GM23338 (cell line): ENCODE results near the gene LRRC4.

Source experiments
- CREB1 ChIP-seq: fragments of 250-450 bp; sonication (Bioruptor Pico); IDR thresholded peaks from 2 replicates; pipeline ENCODE4 v1.5.0; 2020; ENCODE audit warnings: low read depth, mild to moderate bottlenecking, moderate library complexity
- ETS1 ChIP-seq: IDR thresholded peaks from 2 replicates; pipeline ENCODE4 v1.6.1; 2016; ENCODE audit warnings: antibody characterized with exemption
- EZH2 ChIP-seq: fragments of 200-600 bp; sonication (generic); IDR thresholded peaks from one replicate; pipeline ENCODE4 v1.8.0; 2017; ENCODE audit warnings: antibody characterized with exemption, mild to moderate bottlenecking, low read depth; ENCODE audit not compliant: unreplicated experiment
- POLR2AphosphoS5 ChIP-seq: IDR thresholded peaks from 2 replicates; pipeline ENCODE4 v1.6.1; 2016; ENCODE audit warnings: antibody characterized with exemption, low read depth
- ZNF114 ChIP-seq: fragments of 250-450 bp; sonication (Bioruptor Pico); IDR thresholded peaks from 2 replicates; pipeline ENCODE4 v1.5.0; 2020; ENCODE audit warnings: mild to moderate bottlenecking, moderate library complexity
- TF ChIP-seq, protein P1 (sequence below), 2 experiments: fragments of 200-600 bp in 1 of 2; sonication (generic) in 1 of 2; conservative IDR thresholded peaks; 2 replicates each; pipeline versions ENCODE4 v1.5.1 to v1.6.1; 2016 to 2017; ENCODE audit warnings: antibody characterized with exemption in 2 of 2, low read depth in 2 of 2, mild to moderate bottlenecking in 2 of 2, moderate library complexity in 1 of 2

DNA sequence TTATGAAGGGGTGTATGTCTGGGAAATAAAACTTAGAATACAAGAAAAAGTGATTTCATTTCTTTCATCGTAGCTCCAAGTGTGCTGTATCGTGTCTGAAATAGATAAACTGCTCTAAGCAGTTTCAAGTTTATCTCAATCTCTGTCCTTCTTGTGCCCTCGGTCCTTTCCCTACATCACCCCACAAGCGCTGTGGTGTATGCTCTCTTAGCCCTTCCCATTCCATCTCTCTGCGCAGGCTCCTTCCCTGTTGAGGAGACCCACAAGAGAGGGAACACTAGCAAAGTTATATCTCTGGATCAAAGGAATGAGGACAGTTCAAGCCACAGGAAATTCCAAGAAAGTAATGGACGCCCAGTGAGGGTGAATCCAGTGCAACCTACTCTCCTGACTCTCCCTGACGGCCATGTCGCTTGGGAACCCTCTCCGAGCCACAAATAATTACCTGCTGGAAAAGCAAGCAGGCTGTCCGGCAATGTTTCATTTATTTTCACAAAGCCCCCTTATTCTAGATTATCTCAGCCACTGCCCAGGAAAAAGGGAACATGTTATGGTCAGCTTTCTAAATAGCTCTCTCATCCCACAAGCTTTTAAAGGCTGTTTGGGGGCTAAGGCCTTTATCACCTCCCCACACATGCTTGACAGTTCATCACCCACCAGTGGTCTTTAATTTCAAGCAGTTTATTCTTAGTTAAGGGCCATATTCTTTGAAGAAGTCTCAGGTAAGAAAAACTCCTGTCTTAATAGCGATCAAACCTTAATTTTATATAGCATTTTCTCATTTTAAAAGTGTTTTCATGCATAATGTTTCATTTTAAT is 34.8 kb downstream of the LRRC4 start:
- TF ChIP-seq, protein P1, sequence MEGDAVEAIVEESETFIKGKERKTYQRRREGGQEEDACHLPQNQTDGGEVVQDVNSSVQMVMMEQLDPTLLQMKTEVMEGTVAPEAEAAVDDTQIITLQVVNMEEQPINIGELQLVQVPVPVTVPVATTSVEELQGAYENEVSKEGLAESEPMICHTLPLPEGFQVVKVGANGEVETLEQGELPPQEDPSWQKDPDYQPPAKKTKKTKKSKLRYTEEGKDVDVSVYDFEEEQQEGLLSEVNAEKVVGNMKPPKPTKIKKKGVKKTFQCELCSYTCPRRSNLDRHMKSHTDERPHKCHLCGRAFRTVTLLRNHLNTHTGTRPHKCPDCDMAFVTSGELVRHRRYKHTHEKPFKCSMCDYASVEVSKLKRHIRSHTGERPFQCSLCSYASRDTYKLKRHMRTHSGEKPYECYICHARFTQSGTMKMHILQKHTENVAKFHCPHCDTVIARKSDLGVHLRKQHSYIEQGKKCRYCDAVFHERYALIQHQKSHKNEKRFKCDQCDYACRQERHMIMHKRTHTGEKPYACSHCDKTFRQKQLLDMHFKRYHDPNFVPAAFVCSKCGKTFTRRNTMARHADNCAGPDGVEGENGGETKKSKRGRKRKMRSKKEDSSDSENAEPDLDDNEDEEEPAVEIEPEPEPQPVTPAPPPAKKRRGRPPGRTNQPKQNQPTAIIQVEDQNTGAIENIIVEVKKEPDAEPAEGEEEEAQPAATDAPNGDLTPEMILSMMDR (conservative IDR thresholded peaks at IDR 0.05; ENCODE audit: low read depth in 2 of 2), result no peak
- TF ChIP-seq POLR2AphosphoS5, result no peak
- no peak for TF ChIP-seq CREB1 (CRISPR knock-in tag)
- TF ChIP-seq EZH2, result no peak
- TF ChIP-seq ETS1, result no peak
- no peak for TF ChIP-seq ZNF114
